Right kidney (tissue), 1 donor: ENCODE data around the gene RALB.

Experiments
- DNase-seq: peaks from one replicate; pipeline ENCODE4 v3.0.0-alpha.2; 2016

The RALB gene

GRCh38 chr2:120336749-120337148 lies 84.1 kb downstream of the RALB start:
- DNase-seq = no peak

DNA sequence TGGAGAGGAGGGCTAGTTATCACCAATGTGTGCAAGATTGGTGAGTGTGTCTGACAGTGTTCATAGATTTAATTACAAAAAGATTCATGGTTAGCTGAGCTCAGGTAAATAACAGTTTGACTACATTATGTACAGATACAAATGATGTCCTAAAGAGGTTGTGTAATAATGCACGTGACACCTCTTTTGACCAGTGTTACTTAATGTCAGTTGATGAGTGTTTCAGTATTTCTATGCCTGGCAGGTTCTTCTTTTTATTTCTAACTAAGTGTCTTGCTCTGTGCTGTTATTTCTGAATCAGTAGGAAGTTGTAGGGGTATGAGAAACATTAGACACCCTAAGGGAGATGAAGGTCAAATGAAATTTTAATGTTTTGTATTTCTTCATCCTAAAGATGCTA lies 85.4 kb downstream of the RALB start:
- DNase-seq = no peak

- no peak for DNase-seq
These were observed 89.3 kb downstream of the RALB start for GRCh38 chr2:120341977-120342376.

DNA sequence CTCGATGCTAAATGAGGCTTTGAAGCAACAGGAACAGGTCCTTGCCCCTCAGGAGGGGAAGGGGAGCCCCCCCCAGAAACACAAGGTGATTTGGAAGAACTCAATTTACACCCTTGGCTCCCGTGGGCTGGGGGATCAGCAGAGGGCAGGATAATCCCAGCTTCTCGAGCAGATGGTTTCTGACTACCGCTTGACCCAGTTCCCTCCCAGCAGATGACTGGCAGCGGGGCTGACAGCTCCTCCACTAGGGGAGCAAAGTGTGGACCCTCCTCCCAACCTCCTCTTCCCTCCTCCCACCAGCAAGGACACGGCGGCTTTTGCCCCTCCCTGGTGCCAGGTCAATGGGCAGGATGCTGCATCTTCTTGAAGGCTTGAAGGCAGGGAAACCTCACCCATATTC lies 89.8 kb downstream of the RALB start:
- DNase-seq = no peak

DNA sequence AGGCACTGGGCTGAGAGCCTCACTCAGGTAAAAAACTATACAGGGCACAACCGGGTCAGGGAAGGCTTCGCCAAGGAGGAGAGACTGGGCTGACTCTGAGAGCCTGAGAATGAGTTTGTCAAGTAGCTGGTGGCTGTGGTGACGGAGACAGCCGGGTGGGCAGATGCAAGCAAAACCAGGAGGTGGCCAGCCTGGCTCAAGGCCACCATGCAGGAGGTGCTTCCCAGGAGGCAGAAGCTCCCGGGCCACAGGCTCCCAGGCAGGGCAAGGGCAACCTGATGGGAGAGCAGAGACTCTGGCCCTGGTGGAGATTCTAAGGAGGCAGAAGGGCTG lies 90.4 kb downstream of the RALB start:
- no peak for DNase-seq

GRCh38 chr2:120343433-120344105 lies 90.9 kb downstream of the RALB start:
- DNase-seq = peak; percentile 82
